HepG2 (cell line): ENCODE results near the gene MAP3K5. TPM values are rescaled to one million over a fixed set of nuclear protein-coding genes. Genes with fewer than 3 reads are reported as not detected.

Source experiments
- ATAC-seq: fragments of 200-7000 bp; cut with Tn5 transposase; 3 replicates; pipeline ENCODE4 v1.9.1; 2020; ENCODE audit warnings: mild to moderate bottlenecking, moderate library complexity
- BruUV-seq: library from RNA; stranded (reverse); fragments of 400-500 nt; replicated peaks from 2 replicates; lab custom pipeline; 2021; lab: Mats Ljungman, UMichigan
- CTCF ChIA-PET: fragments of 300-600 bp; formaldehyde crosslinking; extraction: SDS; loops from one replicate; lab custom pipeline; 2021; ENCODE audit warnings: low total read pairs, inconsistent platforms, low intra/inter-chr PET ratio; lab: Yijun Ruan, JAX
- POLR2A ChIA-PET: fragments of 350-600 bp; sonication (Branson Sonifier 250); formaldehyde crosslinking; loops from one replicate; lab custom pipeline; 2020; ENCODE audit warnings: antibody characterized with exemption, inconsistent platforms; lab: Yijun Ruan, JAX
- DNase-seq: peaks from one replicate; pipeline ENCODE4 v3.0.0-alpha.2; 2015; ENCODE audit warnings: low spot score
- FAIRE-seq: peaks from 3 replicates; lab custom pipeline; 2011; peaks lifted over from hg19 to GRCh38; lab: Jason Lieb, UNC
- H2AFZ ChIP-seq: one replicate; pipeline ENCODE4 v1.6.1; 2011; ENCODE audit warnings: low read length, inconsistent platforms
- H3K27ac ChIP-seq: fragments of 300-600 bp; 3 replicates; pipeline ENCODE4 v1.8.0; 2011; ENCODE audit warnings: mixed run types, mild to moderate bottlenecking, mixed read lengths, low read length, inconsistent platforms; ENCODE audit not compliant: insufficient read depth; ENCODE audit errors: extremely low read length
- H3K27me3 ChIP-seq, 2 experiments: fragments of 200-600 bp in 1 of 2; 2 replicates in 1 of 2; 3 replicates in 1 of 2; pipeline versions ENCODE4 v1.6.0 to v1.8.0; 2011; ENCODE audit warnings: low read length in 2 of 2, mild to moderate bottlenecking in 2 of 2, moderate library complexity in 2 of 2, inconsistent platforms in 1 of 2; ENCODE audit not compliant: insufficient read depth in 2 of 2, control insufficient read depth in 1 of 2
- H3K36me3 ChIP-seq, 2 experiments: fragments of 200-600 bp in 1 of 2; replicated peaks in 1 of 2; 2 replicates in 1 of 2; 3 replicates in 1 of 2; pipeline versions ENCODE4 v1.5.1 to v1.8.0; 2011; ENCODE audit warnings: low read length in 2 of 2, inconsistent platforms in 1 of 2; ENCODE audit not compliant: insufficient read depth in 2 of 2, control insufficient read depth in 1 of 2
- H3K4me1 ChIP-seq: 2 replicates; pipeline ENCODE4 v1.5.1; 2012; ENCODE audit warnings: low read length, inconsistent platforms; ENCODE audit not compliant: insufficient read depth
- H3K4me2 ChIP-seq: 2 replicates; pipeline ENCODE4 v1.6.0; 2011; ENCODE audit warnings: low read depth, low read length, inconsistent platforms
- H3K4me3 ChIP-seq, 3 experiments: fragments of 200-600 bp in 1 of 3; sonication (generic), shearing (Covaris generic) in 1 of 3; replicated peaks in 1 of 3; 2 replicates each; pipeline ENCODE4 v1.5.1; 2011 to 2016; ENCODE audit warnings: low read length in 3 of 3, inconsistent platforms in 2 of 3, low read depth in 2 of 3, mild to moderate bottlenecking in 2 of 3, control low read depth in 1 of 3, mixed read lengths in 1 of 3; ENCODE audit not compliant: insufficient read depth in 1 of 3
- H3K79me2 ChIP-seq: one replicate; pipeline ENCODE4 v1.6.1; 2011; ENCODE audit warnings: low read length, inconsistent platforms; ENCODE audit not compliant: insufficient read depth
- H3K9ac ChIP-seq: 2 replicates; pipeline ENCODE4 v1.6.0; 2011; ENCODE audit warnings: mild to moderate bottlenecking, low read depth, low read length, inconsistent platforms; ENCODE audit not compliant: insufficient read depth
- H3K9me3 ChIP-seq: 2 replicates; pipeline ENCODE4 v1.5.1; 2012; ENCODE audit warnings: mild to moderate bottlenecking, low read length
- H4K20me1 ChIP-seq: 2 replicates; pipeline ENCODE4 v1.6.0; 2011; ENCODE audit warnings: inconsistent platforms, mild to moderate bottlenecking, low read length, moderate library complexity; ENCODE audit not compliant: insufficient read depth
- HCFC1 ChIP-seq: fragments of 150-350 bp; IDR thresholded peaks from 2 replicates; pipeline ENCODE4 v1.6.1; 2014; ENCODE audit warnings: low read depth, low read length
- NFATC3 ChIP-seq: sonication (generic); formaldehyde crosslinking; IDR thresholded peaks from 2 replicates; pipeline ENCODE4 v1.5.1; 2020; ENCODE audit warnings: mild to moderate bottlenecking, missing genetic modification reagents
- SRF ChIP-seq: IDR thresholded peaks from 2 replicates; pipeline ENCODE4 v1.6.1; 2011; ENCODE audit warnings: mild to moderate bottlenecking, low read depth, low read length, moderate library complexity
- ZFP36 ChIP-seq: fragments of 150-350 bp; IDR thresholded peaks from 2 replicates; pipeline ENCODE4 v1.6.1; 2018; ENCODE audit warnings: borderline replicate concordance, low read length, low read depth; ENCODE audit not compliant: partially characterized antibody
- ZNF260 ChIP-seq: sonication (generic); formaldehyde crosslinking; IDR thresholded peaks from 2 replicates; pipeline ENCODE4 v1.4.0; 2020; ENCODE audit warnings: missing genetic modification reagents, low read depth, mild to moderate bottlenecking, borderline replicate concordance
- ZSCAN20 ChIP-seq: sonication (generic); formaldehyde crosslinking; IDR thresholded peaks from 2 replicates; pipeline ENCODE4 v1.4.0; 2020; ENCODE audit warnings: missing genetic modification reagents, mild to moderate bottlenecking, borderline replicate concordance
- WGBS: methylation state at CpG from one replicate; pipeline ENCODE4 v1.1.6; 2017; ENCODE audit warnings: low lambda C conversion rate; 5-methylcytosine and 5-hydroxymethylcytosine counted together
- in situ Hi-C: cut with HindIII; loops from 2 replicates; pipeline ENCODE4 v1.10.0; 2017; ENCODE audit warnings: low pct_unique_long_range_greater_than_20kb; ENCODE audit not compliant: extremely low pct_ligation_motif_present
- intact Hi-C: fragments of 100-400 bp; cut with micrococcal nuclease; formaldehyde crosslinking; loops from one replicate; pipeline ENCODE4 v1.10.0; 2022; ENCODE audit not compliant: unreplicated experiment
- polyA plus RNA-seq, 8 experiments: library from polyadenylated mRNA; depleted of rRNA in 3 of 8; stranded (reverse) in 7 of 8; unstranded in 1 of 8; fragments of >200 nt; fragmentation: Illumina TruSeq in 4 of 8; extraction: Trizol in 4 of 8; gene quantifications; 2 replicates each; pipeline versions ENCODE4 v1.2.1 to v1.2.3, GENCODE V29; 2011 to 2016; ENCODE audit warnings: low read depth in 4 of 8, missing spikeins in 1 of 8, mixed read lengths in 1 of 8; ENCODE audit not compliant: insufficient read depth in 1 of 8
- total RNA-seq, 5 experiments: library from RNA; depleted of rRNA; stranded (reverse); fragments of >200 nt; fragmentation: Illumina TruSeq; extraction: Trizol; gene quantifications; 2 replicates each; pipeline ENCODE4 v1.2.3, GENCODE V29; 2016; ENCODE audit warnings: low read depth in 1 of 5
- TF ChIP-seq, protein P1 (sequence below): sonication (generic); formaldehyde crosslinking; IDR thresholded peaks from 2 replicates; pipeline ENCODE4 v1.8.1; 2023; ENCODE audit warnings: mild to moderate bottlenecking, missing genetic modification reagents
- TF ChIP-seq, protein P2 (sequence below): IDR thresholded peaks from 2 replicates; pipeline ENCODE4 v1.6.1; 2016; ENCODE audit warnings: low read depth, borderline replicate concordance

MAP3K5 gene
- total and polyA plus RNA-seq, 2 of the 13 experiments (the other 11 are each of a cell fraction or from before 2014, with no cell fraction given) = not detected

DNA sequence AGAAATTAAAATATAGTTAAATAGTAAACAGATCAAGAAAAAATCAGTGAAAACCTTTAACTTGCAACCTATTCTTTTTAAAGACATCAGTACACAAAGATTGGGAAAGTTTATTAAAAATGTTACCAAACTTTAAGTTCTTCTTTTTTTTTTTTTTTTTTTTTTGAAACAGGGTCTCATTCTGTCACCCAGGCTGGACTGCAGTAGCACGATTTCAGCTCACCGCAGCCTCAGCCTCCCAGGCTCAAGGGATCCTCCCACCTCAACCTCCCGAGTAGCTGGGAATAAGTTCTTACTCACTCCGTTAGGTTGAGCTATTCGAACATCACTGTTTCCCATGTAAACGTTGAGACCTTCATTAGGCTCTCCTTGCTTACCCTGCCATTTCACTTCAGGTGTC lies 5.6 kb downstream of the MAP3K5 start:
- in situ Hi-C loops = no loop called here
- DNase-seq = no peak
- Histone ChIP-seq H3K9me3 (no peaks in the 10 kb centered on the region), H3K79me2 (no peaks in the 10 kb centered on the region), H3K27ac (no peak overlapping the region), H3K4me1 (peaks cover 7% of the 10 kb centered on the region), H3K27me3 (peaks cover 0 to 40% of the 10 kb centered on the region in 2 experiments; a peak in 3 of 5 replicates), H3K36me3 (no peaks in the 10 kb centered on the region), H4K20me1 (no peaks in the 10 kb centered on the region), H3K4me2 (no peak overlapping the region), H2AFZ (no peak overlapping the region), H3K4me3 (no peak overlapping the region), H3K9ac (no peak overlapping the region)
- no peak for ATAC-seq
- no peak for FAIRE-seq
- TF ChIP-seq ZNF260 (CRISPR knock-in tag) = no peak
- TF ChIP-seq, protein P1, sequence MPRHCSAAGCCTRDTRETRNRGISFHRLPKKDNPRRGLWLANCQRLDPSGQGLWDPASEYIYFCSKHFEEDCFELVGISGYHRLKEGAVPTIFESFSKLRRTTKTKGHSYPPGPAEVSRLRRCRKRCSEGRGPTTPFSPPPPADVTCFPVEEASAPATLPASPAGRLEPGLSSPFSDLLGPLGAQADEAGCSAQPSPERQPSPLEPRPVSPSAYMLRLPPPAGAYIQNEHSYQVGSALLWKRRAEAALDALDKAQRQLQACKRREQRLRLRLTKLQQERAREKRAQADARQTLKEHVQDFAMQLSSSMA (CRISPR knock-in tag) = no peak
- no peak for TF ChIP-seq ZFP36
- TF ChIP-seq SRF = no peak
- TF ChIP-seq, protein P2, sequence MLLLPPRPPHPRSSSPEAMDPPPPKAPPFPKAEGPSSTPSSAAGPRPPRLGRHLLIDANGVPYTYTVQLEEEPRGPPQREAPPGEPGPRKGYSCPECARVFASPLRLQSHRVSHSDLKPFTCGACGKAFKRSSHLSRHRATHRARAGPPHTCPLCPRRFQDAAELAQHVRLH (CRISPR knock-in tag) = no peak
- no peak for TF ChIP-seq ZSCAN20
- TF ChIP-seq HCFC1 = no peak
- no peak for TF ChIP-seq NFATC3 (CRISPR knock-in tag)
- intact Hi-C loops = no loop called here
- CTCF ChIA-PET = no interaction called here
- 13% methylated on average over 6 of the region's 6 CpGs for WGBS
- no TSS peak for BruUV-seq
- POLR2A ChIA-PET = no interaction called here
